OCI-LY7 (cell line): ENCODE data around the gene C10orf90. TPM values are rescaled to one million over a fixed set of nuclear protein-coding genes. Genes with fewer than 3 reads are reported as not detected.

ENCODE experiments used
- BruUV-seq: library from RNA; stranded (reverse); fragments of 400-500 nt; replicated peaks from 2 replicates; lab custom pipeline; 2021; lab: Mats Ljungman, UMichigan
- CTCF ChIA-PET: fragments of 300-600 bp; sonication (Branson Sonifier 250); formaldehyde crosslinking; loops from one replicate; lab custom pipeline; 2022; ENCODE audit warnings: antibody characterized with exemption; ENCODE audit not compliant: unreplicated experiment; lab: Charles Lee
- POLR2A ChIA-PET: fragments of 300-600 bp; sonication (Branson Sonifier 250); formaldehyde crosslinking; loops from one replicate; lab custom pipeline; 2022; ENCODE audit warnings: antibody characterized with exemption; lab: Charles Lee
- DNase-seq: peaks from one replicate; pipeline ENCODE4 v3.0.0-alpha.2; 2015; ENCODE audit warnings: low spot score
- H2AFZ ChIP-seq: fragments of 200-600 bp; sonication (generic), shearing (Covaris generic); 2 replicates; pipeline ENCODE4 v1.6.1; 2014; ENCODE audit warnings: mild to moderate bottlenecking, antibody characterized with exemption, low read length, moderate library complexity
- H3K27ac ChIP-seq: fragments of 200-600 bp; sonication (generic); 2 replicates; pipeline ENCODE4 v1.5.1; 2014; ENCODE audit warnings: mixed run types, low read depth, mild to moderate bottlenecking, moderate library complexity, low read length, inconsistent platforms; ENCODE audit not compliant: poor library complexity, severe bottlenecking
- H3K36me3 ChIP-seq: fragments of 200-600 bp; sonication (generic); 2 replicates; pipeline ENCODE4 v1.6.1; 2014; ENCODE audit warnings: mild to moderate bottlenecking, antibody characterized with exemption, low read length, moderate library complexity, mixed read lengths; ENCODE audit not compliant: insufficient read depth
- H3K4me1 ChIP-seq: fragments of 200-600 bp; sonication (generic); 2 replicates; pipeline ENCODE4 v1.5.1; 2014; ENCODE audit warnings: mild to moderate bottlenecking, low read length; ENCODE audit not compliant: insufficient read depth, poor library complexity, severe bottlenecking
- H3K4me2 ChIP-seq: fragments of 200-600 bp; sonication (generic); 2 replicates; pipeline ENCODE4 v1.6.1; 2014; ENCODE audit warnings: mild to moderate bottlenecking, low read length
- H3K4me3 ChIP-seq: fragments of 200-600 bp; sonication (generic); 2 replicates; pipeline ENCODE4 v1.5.1; 2014; ENCODE audit warnings: mild to moderate bottlenecking, low read depth, low read length; ENCODE audit not compliant: poor library complexity, severe bottlenecking
- H3K79me2 ChIP-seq: fragments of 200-600 bp; sonication (generic); 2 replicates; pipeline ENCODE4 v1.6.1; 2016; ENCODE audit warnings: low read depth, mild to moderate bottlenecking, low read length, moderate library complexity, mixed read lengths; ENCODE audit not compliant: insufficient read depth
- H3K9me2 ChIP-seq: fragments of 200-600 bp; sonication (generic); 2 replicates; pipeline ENCODE4 v1.6.1; 2016; ENCODE audit warnings: mild to moderate bottlenecking, low read length, mixed read lengths; ENCODE audit not compliant: insufficient read depth
- H3K9me3 ChIP-seq: fragments of 200-600 bp; sonication (generic); 2 replicates; pipeline ENCODE4 v1.6.1; 2014; ENCODE audit warnings: mild to moderate bottlenecking, mixed run types, low read length, mixed read lengths
- H4K20me1 ChIP-seq: fragments of 200-600 bp; sonication (generic); 2 replicates; pipeline ENCODE4 v1.6.1; 2014; ENCODE audit warnings: mild to moderate bottlenecking, antibody characterized with exemption, low read length, moderate library complexity, mixed read lengths; ENCODE audit not compliant: insufficient read depth
- EZH2phosphoT487 ChIP-seq: fragments of 200-600 bp; sonication (generic); IDR thresholded peaks from 2 replicates; pipeline ENCODE4 v1.6.1; 2018; ENCODE audit warnings: low read depth, borderline replicate concordance, mild to moderate bottlenecking, mixed run types, antibody characterized with exemption, low read length, moderate library complexity, mixed read lengths
- intact Hi-C: fragments of 100-400 bp; cut with micrococcal nuclease; formaldehyde crosslinking; loops from one replicate; pipeline ENCODE4 v1.10.0; 2022; ENCODE audit not compliant: unreplicated experiment
- total RNA-seq, 2 experiments: library from RNA; depleted of rRNA in 1 of 2; stranded (reverse); fragments of >200 nt in 1 of 2; shearing (Covaris generic) in 1 of 2; gene quantifications; 2 replicates each; pipeline ENCODE4 v1.2.3, GENCODE V29; 2014 to 2022
- TF ChIP-seq, protein P1 (sequence below): fragments of 200-600 bp; sonication (generic); conservative IDR thresholded peaks from 2 replicates; pipeline ENCODE4 v1.5.1; 2014; ENCODE audit warnings: mild to moderate bottlenecking, antibody characterized with exemption, low read length, moderate library complexity, mixed read lengths

The C10orf90 gene
- total RNA-seq, 2 experiments from 2014 or later: not detected

DNA sequence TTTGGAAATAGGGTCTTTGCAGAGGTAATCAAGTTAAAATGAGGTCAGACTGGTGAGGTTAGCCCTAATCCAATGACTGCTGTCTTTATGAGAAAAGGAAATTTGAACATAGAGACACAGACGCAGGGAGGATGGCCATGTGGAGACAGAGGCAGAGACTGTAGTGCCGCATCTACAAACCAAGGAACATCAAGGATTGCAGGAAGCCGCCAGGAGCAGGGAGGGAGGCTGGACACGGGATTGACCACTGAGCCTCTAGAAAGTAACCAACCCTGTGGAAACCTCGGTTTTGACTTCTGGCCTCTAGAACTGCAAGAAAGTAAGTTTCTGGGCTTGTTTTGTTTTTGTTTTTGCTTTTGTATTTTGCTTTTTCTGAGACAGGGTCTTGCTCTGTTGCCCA is 213.9 kb downstream of the C10orf90 start:
- TF ChIP-seq, protein P1, sequence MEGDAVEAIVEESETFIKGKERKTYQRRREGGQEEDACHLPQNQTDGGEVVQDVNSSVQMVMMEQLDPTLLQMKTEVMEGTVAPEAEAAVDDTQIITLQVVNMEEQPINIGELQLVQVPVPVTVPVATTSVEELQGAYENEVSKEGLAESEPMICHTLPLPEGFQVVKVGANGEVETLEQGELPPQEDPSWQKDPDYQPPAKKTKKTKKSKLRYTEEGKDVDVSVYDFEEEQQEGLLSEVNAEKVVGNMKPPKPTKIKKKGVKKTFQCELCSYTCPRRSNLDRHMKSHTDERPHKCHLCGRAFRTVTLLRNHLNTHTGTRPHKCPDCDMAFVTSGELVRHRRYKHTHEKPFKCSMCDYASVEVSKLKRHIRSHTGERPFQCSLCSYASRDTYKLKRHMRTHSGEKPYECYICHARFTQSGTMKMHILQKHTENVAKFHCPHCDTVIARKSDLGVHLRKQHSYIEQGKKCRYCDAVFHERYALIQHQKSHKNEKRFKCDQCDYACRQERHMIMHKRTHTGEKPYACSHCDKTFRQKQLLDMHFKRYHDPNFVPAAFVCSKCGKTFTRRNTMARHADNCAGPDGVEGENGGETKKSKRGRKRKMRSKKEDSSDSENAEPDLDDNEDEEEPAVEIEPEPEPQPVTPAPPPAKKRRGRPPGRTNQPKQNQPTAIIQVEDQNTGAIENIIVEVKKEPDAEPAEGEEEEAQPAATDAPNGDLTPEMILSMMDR: no peak
- no peak for TF ChIP-seq EZH2phosphoT487
- no TSS peak for BruUV-seq
- Histone ChIP-seq H3K4me3 (no peak overlapping the region), H3K4me1 (no peaks in the 10 kb centered on the region), H3K9me3 (no peaks in the 10 kb centered on the region), H3K4me2 (no peak overlapping the region), H3K9me2 (no peaks in the 10 kb centered on the region), H4K20me1 (no peaks in the 10 kb centered on the region), H3K79me2 (no peaks in the 10 kb centered on the region), H3K36me3 (no peaks in the 10 kb centered on the region), H3K27ac (no peak overlapping the region), H2AFZ (no peak overlapping the region)
- CTCF ChIA-PET: no interaction called here
- intact Hi-C loops: no loop called here
- POLR2A ChIA-PET: no interaction called here
- DNase-seq: no peak

DNA sequence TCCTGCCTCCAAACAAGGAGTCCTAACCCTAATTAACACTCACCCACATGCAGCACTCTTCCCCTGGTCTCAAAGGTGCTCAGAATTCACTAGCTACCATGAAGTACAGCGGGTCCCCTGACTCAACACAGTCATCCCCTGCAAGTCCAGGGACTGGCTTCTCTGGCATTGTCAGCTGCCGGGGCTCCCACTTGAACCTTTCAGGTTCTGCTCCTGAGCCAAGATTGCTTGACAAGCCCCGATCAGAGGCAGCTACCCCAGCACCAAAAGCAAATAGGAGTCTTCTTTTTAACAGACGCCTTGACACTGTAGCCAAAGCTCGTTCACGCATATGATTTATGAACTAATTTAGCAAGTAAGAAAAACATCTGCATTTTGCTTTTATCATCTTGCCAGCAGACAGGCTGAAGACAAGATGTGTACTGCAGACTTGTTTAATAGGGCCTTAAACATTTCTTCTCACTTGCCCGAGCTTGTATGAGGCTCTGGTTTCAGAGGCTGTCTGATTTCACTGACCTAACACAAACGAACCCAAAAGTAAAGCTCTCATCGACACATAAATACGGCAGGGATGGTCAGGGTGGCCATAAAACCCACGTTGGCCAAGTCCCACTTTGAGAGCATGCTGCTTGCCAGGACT is 214.6 kb downstream of the C10orf90 start:
- Histone ChIP-seq H3K36me3 (no peaks in the 10 kb centered on the region), H3K27ac (no peak overlapping the region), H3K4me2 (no peak overlapping the region), H3K9me2 (no peaks in the 10 kb centered on the region), H2AFZ (no peak overlapping the region), H3K4me1 (no peaks in the 10 kb centered on the region), H3K79me2 (no peaks in the 10 kb centered on the region), H3K4me3 (no peak overlapping the region), H3K9me3 (no peaks in the 10 kb centered on the region), H4K20me1 (no peaks in the 10 kb centered on the region)
- TF ChIP-seq, protein P1: no peak
- no peak for TF ChIP-seq EZH2phosphoT487
- intact Hi-C loops: no loop called here
- no TSS peak for BruUV-seq
- POLR2A ChIA-PET: no interaction called here
- DNase-seq: no peak
- CTCF ChIA-PET: no interaction called here

DNA sequence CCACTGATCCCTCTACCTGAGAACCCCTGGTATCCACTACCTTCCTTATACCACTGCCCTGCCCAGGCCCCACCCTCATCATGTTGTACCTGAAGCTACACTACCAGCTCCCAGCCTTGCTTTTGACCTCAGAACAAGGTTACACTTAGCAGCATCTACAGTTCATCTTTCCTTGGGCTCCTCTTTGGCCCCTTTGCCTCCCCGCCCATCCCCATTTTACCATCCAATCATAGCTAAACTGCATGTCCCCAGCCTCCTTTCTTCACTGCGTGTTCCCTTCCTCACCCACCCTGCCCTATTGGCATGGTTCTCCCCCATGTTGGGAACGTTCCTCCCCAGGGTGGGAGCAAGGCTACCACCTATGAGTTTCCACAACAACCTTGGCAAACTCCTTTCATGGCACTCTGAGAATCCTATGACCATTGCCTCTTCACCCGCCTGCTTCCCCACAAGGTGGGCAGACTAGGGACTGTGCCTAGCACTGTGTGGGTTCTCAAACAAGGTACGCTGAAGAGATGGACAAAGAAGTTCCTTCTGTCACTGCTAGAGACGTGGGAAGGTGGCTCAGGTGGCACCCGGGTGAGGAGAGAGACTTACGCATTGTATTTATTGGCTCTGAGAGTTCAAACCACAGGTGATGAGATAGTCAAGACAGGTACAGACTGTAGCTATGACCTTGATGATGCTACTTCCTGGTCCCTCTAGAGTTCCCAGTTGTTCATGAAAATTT is 215.3 kb downstream of the C10orf90 start:
- ChIA-PET CTCF (no interaction called here), POLR2A (interaction anchor here (0.6 kb wide), 1 partner anchor 58 kb away, joined by 3 read pairs; no protein-coding TSS in a partner anchor)
- Histone ChIP-seq H3K79me2 (no peaks in the 10 kb centered on the region), H3K9me3 (no peaks in the 10 kb centered on the region), H3K4me3 (no peak overlapping the region), H3K27ac (no peak overlapping the region), H3K4me2 (no peak overlapping the region), H3K36me3 (no peaks in the 10 kb centered on the region), H4K20me1 (no peaks in the 10 kb centered on the region), H2AFZ (no peak overlapping the region), H3K9me2 (no peaks in the 10 kb centered on the region), H3K4me1 (no peaks in the 10 kb centered on the region)
- intact Hi-C loops: no loop called here
- no TSS peak for BruUV-seq
- DNase-seq: no peak
- no peak for TF ChIP-seq EZH2phosphoT487
- TF ChIP-seq, protein P1: no peak
